ENCODE results near the gene CAMTA1. TPM values are rescaled to one million over a fixed set of nuclear protein-coding genes. Genes with fewer than 3 reads are reported as not detected.
"Not testable (repeated sequence)": the region's sequence is repeated elsewhere in the genome, so short reads cannot be mapped to it uniquely, and the experiment has no call there.

Gene CAMTA1
- polyA plus RNA-seq, 1 donor (not counting 4 experiments of a cell fraction or from before 2014, with no cell fraction given) = 51.4 TPM

- DNase-seq (ENCODE audit: low read depth, low spot score) (no peak), FAIRE-seq (no peak)
- H3K9ac ChIP-seq (ENCODE audit: control insufficient read depth, extremely low read depth, insufficient read depth, low read length) = no peak overlapping the region
- H3K4me2 ChIP-seq (ENCODE audit: control insufficient read depth, extremely low read depth, insufficient read depth, low read depth, low read length) = no peak overlapping the region
- H2AFZ ChIP-seq (ENCODE audit: control insufficient read depth, low read length) = no peak overlapping the region
- H3K27me3 ChIP-seq (ENCODE audit: control insufficient read depth, extremely low read depth, insufficient read depth, low read length) = no peaks in the 10 kb centered on the region
- no peaks in the 10 kb centered on the region for H3K36me3 ChIP-seq (ENCODE audit: control insufficient read depth in 2 of 2, extremely low read depth in 1 of 2, insufficient read depth in 2 of 2, low read length in 2 of 2)
- peaks cover 80% of the 10 kb centered on the region for H3K79me2 ChIP-seq (ENCODE audit: control insufficient read depth, insufficient read depth, low read length)
- H3K27ac ChIP-seq (ENCODE audit: control insufficient read depth, insufficient read depth, low read length) = no peak overlapping the region
- no peak for TF ChIP-seq CTCF (optimal IDR thresholded peaks at IDR 0.05 in 1 of 3, IDR thresholded peaks at IDR 0.05 in 1 of 3, conservative IDR thresholded peaks at IDR 0.05 in 1 of 3; ENCODE audit: extremely low read depth in 1 of 3, insufficient read depth in 2 of 3, low read length in 3 of 3)
- TF ChIP-seq EZH2 (IDR thresholded peaks at IDR 0.05; ENCODE audit: low read length) = no peak
- H3K9me3 ChIP-seq (ENCODE audit: control insufficient read depth, low read depth, low read length) = no peaks in the 10 kb centered on the region
- peaks cover 4% of the 10 kb centered on the region for H4K20me1 ChIP-seq (ENCODE audit: control insufficient read depth, extremely low read depth, insufficient read depth, low read length)
- H3K4me1 ChIP-seq (ENCODE audit: control insufficient read depth, extremely low read depth, insufficient read depth, low read length) = peaks cover 10% of the 10 kb centered on the region
- H3K9me1 ChIP-seq (ENCODE audit: control insufficient read depth, extremely low read depth, insufficient read depth, low read length) = no peaks in the 10 kb centered on the region
- dilution Hi-C loops (cut with MboI; ENCODE audit: extremely low pct_ligation_motif_present, low sequenced_read_pairs) = no loop called here
- no peak overlapping the region for H3K4me3 ChIP-seq (ENCODE audit: control insufficient read depth in 2 of 3, extremely low read depth in 1 of 3, insufficient read depth in 2 of 3, low read depth in 1 of 3, low read length in 3 of 3)
Observed at GRCh38 chr1:6807782-6808181, 22.5 kb downstream of the CAMTA1 start.

GRCh38 chr1:6809461-6809860 is 24.2 kb downstream of the CAMTA1 start:
- no peaks in the 10 kb centered on the region for H3K36me3 ChIP-seq (ENCODE audit: control insufficient read depth in 2 of 2, extremely low read depth in 1 of 2, insufficient read depth in 2 of 2, low read length in 2 of 2)
- H4K20me1 ChIP-seq (ENCODE audit: control insufficient read depth, extremely low read depth, insufficient read depth, low read length) = peaks cover 4% of the 10 kb centered on the region
- H3K9me1 ChIP-seq (ENCODE audit: control insufficient read depth, extremely low read depth, insufficient read depth, low read length) = no peaks in the 10 kb centered on the region
- H3K9me3 ChIP-seq (ENCODE audit: control insufficient read depth, low read depth, low read length) = no peaks in the 10 kb centered on the region
- H3K27ac ChIP-seq (ENCODE audit: control insufficient read depth, insufficient read depth, low read length) = no peak overlapping the region
- H3K27me3 ChIP-seq (ENCODE audit: control insufficient read depth, extremely low read depth, insufficient read depth, low read length) = no peaks in the 10 kb centered on the region
- peaks cover 10% of the 10 kb centered on the region for H3K4me1 ChIP-seq (ENCODE audit: control insufficient read depth, extremely low read depth, insufficient read depth, low read length)
- H2AFZ ChIP-seq (ENCODE audit: control insufficient read depth, low read length) = no peak overlapping the region
- H3K4me2 ChIP-seq (ENCODE audit: control insufficient read depth, extremely low read depth, insufficient read depth, low read depth, low read length) = no peak overlapping the region
- no peak overlapping the region for H3K4me3 ChIP-seq (ENCODE audit: control insufficient read depth in 2 of 3, extremely low read depth in 1 of 3, insufficient read depth in 2 of 3, low read depth in 1 of 3, low read length in 3 of 3)
- H3K9ac ChIP-seq (ENCODE audit: control insufficient read depth, extremely low read depth, insufficient read depth, low read length) = no peak overlapping the region
- peaks cover 77% of the 10 kb centered on the region for H3K79me2 ChIP-seq (ENCODE audit: control insufficient read depth, insufficient read depth, low read length)
- FAIRE-seq = no peak
- dilution Hi-C loops (cut with MboI; ENCODE audit: extremely low pct_ligation_motif_present, low sequenced_read_pairs) = no loop called here
- TF ChIP-seq CTCF (optimal IDR thresholded peaks at IDR 0.05 in 1 of 3, IDR thresholded peaks at IDR 0.05 in 1 of 3, conservative IDR thresholded peaks at IDR 0.05 in 1 of 3; ENCODE audit: extremely low read depth in 1 of 3, insufficient read depth in 2 of 3, low read length in 3 of 3) (no peak), EZH2 (IDR thresholded peaks at IDR 0.05; ENCODE audit: low read length) (no peak)
- DNase-seq (ENCODE audit: low read depth, low spot score) = no peak

- dilution Hi-C loops (cut with MboI; ENCODE audit: extremely low pct_ligation_motif_present, low sequenced_read_pairs); H3K4me1 ChIP-seq (ENCODE audit: control insufficient read depth, extremely low read depth, insufficient read depth, low read length); H3K27ac ChIP-seq (ENCODE audit: control insufficient read depth, insufficient read depth, low read length); H3K4me2 ChIP-seq (ENCODE audit: control insufficient read depth, extremely low read depth, insufficient read depth, low read depth, low read length); DNase-seq (ENCODE audit: low read depth, low spot score); FAIRE-seq; H3K9me1 ChIP-seq (ENCODE audit: control insufficient read depth, extremely low read depth, insufficient read depth, low read length); H2AFZ ChIP-seq (ENCODE audit: control insufficient read depth, low read length); H3K9me3 ChIP-seq (ENCODE audit: control insufficient read depth, low read depth, low read length); H3K36me3 ChIP-seq (ENCODE audit: control insufficient read depth in 2 of 2, extremely low read depth in 1 of 2, insufficient read depth in 2 of 2, low read length in 2 of 2); H3K27me3 ChIP-seq (ENCODE audit: control insufficient read depth, extremely low read depth, insufficient read depth, low read length); H3K9ac ChIP-seq (ENCODE audit: control insufficient read depth, extremely low read depth, insufficient read depth, low read length); H4K20me1 ChIP-seq (ENCODE audit: control insufficient read depth, extremely low read depth, insufficient read depth, low read length); H3K4me3 ChIP-seq (ENCODE audit: control insufficient read depth in 2 of 3, extremely low read depth in 1 of 3, insufficient read depth in 2 of 3, low read depth in 1 of 3, low read length in 3 of 3): not testable (repeated sequence)
- peaks cover 75% of the 10 kb centered on the region for H3K79me2 ChIP-seq (ENCODE audit: control insufficient read depth, insufficient read depth, low read length)
Observed at GRCh38 chr1:6810146-6810734, 25.0 kb downstream of the CAMTA1 start.

All from keratinocyte (primary cell).